ENCODE measurements around the gene UHRF1. TPM values are rescaled to one million over a fixed set of nuclear protein-coding genes. Genes with fewer than 3 reads are reported as not detected.

UHRF1 gene
- total RNA-seq, 1 experiment from 2014 or later: 109 TPM

- RAD21 ChIA-PET (ENCODE audit: low non-redundant PET in 1 of 2, low total read pairs in 2 of 2, uncharacterized antibody in 2 of 2, unreplicated experiment in 2 of 2): no interaction called here
- H3K27ac ChIP-seq (ENCODE audit: low read depth, low read length): peak overlapping the region; percentile 98
- peak overlapping the region in 1 of 2 experiments; percentile 47; a peak in 2 of 4 replicates for H3K4me3 ChIP-seq (replicated peaks in 1 of 2; ENCODE audit: low read depth in 1 of 2, low read length in 2 of 2)
- POLR2A ChIA-PET: interaction anchor here (1.0 to 6.3 kb wide), 4 partner anchors 12 to 54 kb away, joined by 3 to 54 read pairs (median 5); partner anchors contain the start of genes ARRDC5, KDM4B and PLIN3
- no peaks in the 10 kb centered on the region for H3K9me2 ChIP-seq (ENCODE audit: insufficient read depth)
- peaks cover 2 to 53% of the 10 kb centered on the region in 2 experiments; a peak in 2 of 4 replicates for H3K36me3 ChIP-seq (ENCODE audit: control insufficient read depth in 1 of 2, insufficient read depth in 2 of 2, low read length in 2 of 2)
- DNase-seq (ENCODE audit: low read depth, low spot score) (peak; percentile 76), ATAC-seq (peak; percentile 77)
- CTCF ChIA-PET: interaction anchor here (1.0 to 4.3 kb wide), 6 partner anchors 14 to 124 kb away, joined by 3 to 55 read pairs (median 4); no protein-coding TSS in a partner anchor
- H3K27me3 ChIP-seq (ENCODE audit: insufficient read depth, low read length): no peaks in the 10 kb centered on the region
- H3K9me3 ChIP-seq (ENCODE audit: control insufficient read depth in 1 of 2, insufficient read depth in 1 of 2, low read depth in 1 of 2, low read length in 2 of 2): no peaks in the 10 kb centered on the region
- no TSS peak for BruUV-seq (replicated peaks)
- H3K4me1 ChIP-seq (ENCODE audit: control insufficient read depth in 1 of 2, insufficient read depth in 2 of 2, low read length in 2 of 2): peaks cover 52 to 75% of the 10 kb centered on the region in 2 experiments
- no peak overlapping the region for H2AFZ ChIP-seq (ENCODE audit: low read depth, low read length, poor library complexity, severe bottlenecking)
- peak overlapping the region; percentile 100 for H3K4me2 ChIP-seq (ENCODE audit: low read length)
- H4K20me1 ChIP-seq (ENCODE audit: insufficient read depth): peaks cover 22% of the 10 kb centered on the region; the same call in 1 of the 2 replicates
- intact Hi-C loops (cut with micrococcal nuclease): loop anchor here (5.0 to 10.0 kb wide), 2 partner anchors 52 to 120 kb away; partner anchors contain the start of gene KDM4B
- H3K9ac ChIP-seq (ENCODE audit: low read length): peak overlapping the region; percentile 98
- peaks cover 96% of the 10 kb centered on the region for H3K79me2 ChIP-seq (ENCODE audit: insufficient read depth, low read length)
- TF ChIP-seq ZNF274 (IDR thresholded peaks at IDR 0.05; ENCODE audit: low read depth, low read length): no peak
- no peak for TF ChIP-seq EZH2phosphoT487 (IDR thresholded peaks at IDR 0.05; ENCODE audit: borderline replicate concordance)
- peak; percentile 91 for TF ChIP-seq JUND (IDR thresholded peaks at IDR 0.05)
- no peak for TF ChIP-seq SRF (IDR thresholded peaks at IDR 0.05; ENCODE audit: low read depth)
- TF ChIP-seq SIN3A (IDR thresholded peaks at IDR 0.05; ENCODE audit: low read depth): 0 out of 2 replicates have a peak, but pooled peaks have one; percentile 41
- TF ChIP-seq CBX3 (IDR thresholded peaks at IDR 0.05; ENCODE audit: low read depth): no peak
- no peak for TF ChIP-seq CEBPB (IDR thresholded peaks at IDR 0.05; ENCODE audit: low read depth)
- no peak for TF ChIP-seq ELF1 (IDR thresholded peaks at IDR 0.05; ENCODE audit: borderline replicate concordance, low read depth)
- TF ChIP-seq, protein P1, sequence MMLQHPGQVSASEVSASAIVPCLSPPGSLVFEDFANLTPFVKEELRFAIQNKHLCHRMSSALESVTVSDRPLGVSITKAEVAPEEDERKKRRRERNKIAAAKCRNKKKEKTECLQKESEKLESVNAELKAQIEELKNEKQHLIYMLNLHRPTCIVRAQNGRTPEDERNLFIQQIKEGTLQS (IDR thresholded peaks at IDR 0.05): no peak
- peak; percentile 39 for TF ChIP-seq YY1 (IDR thresholded peaks at IDR 0.05; ENCODE audit: extremely low read depth, insufficient replicate concordance, low read depth, low read length)
- no peak for TF ChIP-seq EZH2 (IDR thresholded peaks at IDR 0.05)
- peak; percentile 91 for TF ChIP-seq EGR1 (IDR thresholded peaks at IDR 0.05; ENCODE audit: low read depth)
- no peak for TF ChIP-seq TCF7L2 (IDR thresholded peaks at IDR 0.05; ENCODE audit: borderline replicate concordance, extremely low read depth, insufficient read depth, insufficient read length)
- TF ChIP-seq FOSL1 (IDR thresholded peaks at IDR 0.05; ENCODE audit: low read depth): peak; percentile 88
- peak; percentile 31; the same call in 1 of the 2 replicates for TF ChIP-seq POLR2AphosphoS5 (IDR thresholded peaks at IDR 0.05; ENCODE audit: low read depth, low read length)
- no peak for TF ChIP-seq RAD21 (IDR thresholded peaks at IDR 0.05; ENCODE audit: low read depth)
- peak; percentile 86 for TF ChIP-seq SP1 (IDR thresholded peaks at IDR 0.05; ENCODE audit: low read depth)
- TF ChIP-seq, protein P2, sequence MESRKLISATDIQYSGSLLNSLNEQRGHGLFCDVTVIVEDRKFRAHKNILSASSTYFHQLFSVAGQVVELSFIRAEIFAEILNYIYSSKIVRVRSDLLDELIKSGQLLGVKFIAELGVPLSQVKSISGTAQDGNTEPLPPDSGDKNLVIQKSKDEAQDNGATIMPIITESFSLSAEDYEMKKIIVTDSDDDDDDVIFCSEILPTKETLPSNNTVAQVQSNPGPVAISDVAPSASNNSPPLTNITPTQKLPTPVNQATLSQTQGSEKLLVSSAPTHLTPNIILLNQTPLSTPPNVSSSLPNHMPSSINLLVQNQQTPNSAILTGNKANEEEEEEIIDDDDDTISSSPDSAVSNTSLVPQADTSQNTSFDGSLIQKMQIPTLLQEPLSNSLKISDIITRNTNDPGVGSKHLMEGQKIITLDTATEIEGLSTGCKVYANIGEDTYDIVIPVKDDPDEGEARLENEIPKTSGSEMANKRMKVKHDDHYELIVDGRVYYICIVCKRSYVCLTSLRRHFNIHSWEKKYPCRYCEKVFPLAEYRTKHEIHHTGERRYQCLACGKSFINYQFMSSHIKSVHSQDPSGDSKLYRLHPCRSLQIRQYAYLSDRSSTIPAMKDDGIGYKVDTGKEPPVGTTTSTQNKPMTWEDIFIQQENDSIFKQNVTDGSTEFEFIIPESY (IDR thresholded peaks at IDR 0.05; ENCODE audit: extremely low read depth, insufficient replicate concordance, low read length): no peak
- no peak for TF ChIP-seq POLR2A (IDR thresholded peaks at IDR 0.05; ENCODE audit: borderline replicate concordance, extremely low read depth, insufficient read depth, insufficient read length)
- TF ChIP-seq, protein P3, sequence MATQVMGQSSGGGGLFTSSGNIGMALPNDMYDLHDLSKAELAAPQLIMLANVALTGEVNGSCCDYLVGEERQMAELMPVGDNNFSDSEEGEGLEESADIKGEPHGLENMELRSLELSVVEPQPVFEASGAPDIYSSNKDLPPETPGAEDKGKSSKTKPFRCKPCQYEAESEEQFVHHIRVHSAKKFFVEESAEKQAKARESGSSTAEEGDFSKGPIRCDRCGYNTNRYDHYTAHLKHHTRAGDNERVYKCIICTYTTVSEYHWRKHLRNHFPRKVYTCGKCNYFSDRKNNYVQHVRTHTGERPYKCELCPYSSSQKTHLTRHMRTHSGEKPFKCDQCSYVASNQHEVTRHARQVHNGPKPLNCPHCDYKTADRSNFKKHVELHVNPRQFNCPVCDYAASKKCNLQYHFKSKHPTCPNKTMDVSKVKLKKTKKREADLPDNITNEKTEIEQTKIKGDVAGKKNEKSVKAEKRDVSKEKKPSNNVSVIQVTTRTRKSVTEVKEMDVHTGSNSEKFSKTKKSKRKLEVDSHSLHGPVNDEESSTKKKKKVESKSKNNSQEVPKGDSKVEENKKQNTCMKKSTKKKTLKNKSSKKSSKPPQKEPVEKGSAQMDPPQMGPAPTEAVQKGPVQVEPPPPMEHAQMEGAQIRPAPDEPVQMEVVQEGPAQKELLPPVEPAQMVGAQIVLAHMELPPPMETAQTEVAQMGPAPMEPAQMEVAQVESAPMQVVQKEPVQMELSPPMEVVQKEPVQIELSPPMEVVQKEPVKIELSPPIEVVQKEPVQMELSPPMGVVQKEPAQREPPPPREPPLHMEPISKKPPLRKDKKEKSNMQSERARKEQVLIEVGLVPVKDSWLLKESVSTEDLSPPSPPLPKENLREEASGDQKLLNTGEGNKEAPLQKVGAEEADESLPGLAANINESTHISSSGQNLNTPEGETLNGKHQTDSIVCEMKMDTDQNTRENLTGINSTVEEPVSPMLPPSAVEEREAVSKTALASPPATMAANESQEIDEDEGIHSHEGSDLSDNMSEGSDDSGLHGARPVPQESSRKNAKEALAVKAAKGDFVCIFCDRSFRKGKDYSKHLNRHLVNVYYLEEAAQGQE (IDR thresholded peaks at IDR 0.05; ENCODE audit: low read depth): no peak
- TF ChIP-seq MAX (IDR thresholded peaks at IDR 0.05): peak; percentile 81
- TF ChIP-seq ZFX (IDR thresholded peaks at IDR 0.05): no peak
Observed at GRCh38 chr19:4914736-4915501, 5.6 kb downstream of the UHRF1 start.
